Measurements from ENCODE around the gene PCSK6.

Gene PCSK6

GRCh38 chr15:101322016-101322695 is 167.4 kb downstream of the PCSK6 start:
- no peak for TF ChIP-seq ISL1 (CRISPR knock-in tag; IDR thresholded peaks at IDR 0.05)
- no peak for TF ChIP-seq ZNF8 (CRISPR knock-in tag; IDR thresholded peaks at IDR 0.05)
- TF ChIP-seq GLIS3 (CRISPR knock-in tag; IDR thresholded peaks at IDR 0.05), result no peak
- TF ChIP-seq SNAI2 (CRISPR knock-in tag; IDR thresholded peaks at IDR 0.05), result no peak
- TF ChIP-seq ZNF70 (CRISPR knock-in tag; IDR thresholded peaks at IDR 0.05), result no peak
- no peak for TF ChIP-seq ZFP30 (CRISPR knock-in tag; IDR thresholded peaks at IDR 0.05)
- TF ChIP-seq POU6F1 (CRISPR knock-in tag; IDR thresholded peaks at IDR 0.05; ENCODE audit: borderline replicate concordance, low read depth), result no peak
- no peak for TF ChIP-seq CREB5 (CRISPR knock-in tag; IDR thresholded peaks at IDR 0.05; ENCODE audit: low read depth)
- TF ChIP-seq ZFP3 (CRISPR knock-in tag; IDR thresholded peaks at IDR 0.05), result no peak
- TF ChIP-seq OSR1 (CRISPR knock-in tag; IDR thresholded peaks at IDR 0.05), result no peak
- TF ChIP-seq TCF4 (CRISPR knock-in tag; IDR thresholded peaks at IDR 0.05; ENCODE audit: borderline replicate concordance), result no peak
- no peak for TF ChIP-seq ZNF565 (CRISPR knock-in tag; conservative IDR thresholded peaks at IDR 0.05; ENCODE audit: low read depth)
- ATAC-seq, result no peak

GRCh38 chr15:101320501-101321052 is 168.9 kb downstream of the PCSK6 start:
- no peak for ATAC-seq

GRCh38 chr15:101318839-101319238 is 170.7 kb downstream of the PCSK6 start:
- no peak for ATAC-seq
- TF ChIP-seq OSR1 (CRISPR knock-in tag; IDR thresholded peaks at IDR 0.05), result no peak
- TF ChIP-seq TCF4 (CRISPR knock-in tag; IDR thresholded peaks at IDR 0.05; ENCODE audit: borderline replicate concordance), result no peak

More at GRCh38 chr15:101320501-101321052, 168.9 kb downstream of the PCSK6 start:
- TF ChIP-seq TSHZ2 (CRISPR knock-in tag; IDR thresholded peaks at IDR 0.05) (no peak), SNAI2 (CRISPR knock-in tag; IDR thresholded peaks at IDR 0.05) (no peak), BACH2 (CRISPR knock-in tag; IDR thresholded peaks at IDR 0.05; ENCODE audit: borderline replicate concordance) (no peak), TOX (CRISPR knock-in tag; IDR thresholded peaks at IDR 0.05; ENCODE audit: borderline replicate concordance) (no peak), TCF4 (CRISPR knock-in tag; IDR thresholded peaks at IDR 0.05; ENCODE audit: borderline replicate concordance) (no peak), PATZ1 (CRISPR knock-in tag; IDR thresholded peaks at IDR 0.05; ENCODE audit: borderline replicate concordance) (no peak), ZFP3 (CRISPR knock-in tag; IDR thresholded peaks at IDR 0.05) (no peak), ESRRG (CRISPR knock-in tag; IDR thresholded peaks at IDR 0.05) (no peak), ZC3H10 (CRISPR knock-in tag; IDR thresholded peaks at IDR 0.05) (no peak), RARB (CRISPR knock-in tag; IDR thresholded peaks at IDR 0.05) (no peak), CSDC2 (CRISPR knock-in tag; IDR thresholded peaks at IDR 0.05) (no peak)

GRCh38 chr15:101318147-101318819 is 171.2 kb downstream of the PCSK6 start:
- TF ChIP-seq ESRRG (CRISPR knock-in tag; IDR thresholded peaks at IDR 0.05) (no peak), ZNF8 (CRISPR knock-in tag; IDR thresholded peaks at IDR 0.05) (no peak), OSR1 (CRISPR knock-in tag; IDR thresholded peaks at IDR 0.05) (no peak), POU6F1 (CRISPR knock-in tag; IDR thresholded peaks at IDR 0.05; ENCODE audit: borderline replicate concordance, low read depth) (no peak), TOX (CRISPR knock-in tag; IDR thresholded peaks at IDR 0.05; ENCODE audit: borderline replicate concordance) (no peak), PATZ1 (CRISPR knock-in tag; IDR thresholded peaks at IDR 0.05; ENCODE audit: borderline replicate concordance) (no peak), SNAI2 (CRISPR knock-in tag; IDR thresholded peaks at IDR 0.05) (no peak)
- no peak for ATAC-seq

Measured in SK-N-SH treated with all-trans-retinoic acid at 6 μM for 48 hours (cell line).